GM21360 (cell line): ENCODE results near the gene ANTXRL.
"Not testable (repeated sequence)": the region's sequence is repeated elsewhere in the genome, so short reads cannot be mapped to it uniquely, and the experiment has no call there.

Experiments used
- ATAC-seq: cut with Tn5 transposase; IDR thresholded peaks from one replicate; pipeline ENCODE4 v1.9.1; 2021; ENCODE audit warnings: mild to moderate bottlenecking, moderate library complexity; ENCODE audit not compliant: unreplicated experiment

ANTXRL gene

DNA sequence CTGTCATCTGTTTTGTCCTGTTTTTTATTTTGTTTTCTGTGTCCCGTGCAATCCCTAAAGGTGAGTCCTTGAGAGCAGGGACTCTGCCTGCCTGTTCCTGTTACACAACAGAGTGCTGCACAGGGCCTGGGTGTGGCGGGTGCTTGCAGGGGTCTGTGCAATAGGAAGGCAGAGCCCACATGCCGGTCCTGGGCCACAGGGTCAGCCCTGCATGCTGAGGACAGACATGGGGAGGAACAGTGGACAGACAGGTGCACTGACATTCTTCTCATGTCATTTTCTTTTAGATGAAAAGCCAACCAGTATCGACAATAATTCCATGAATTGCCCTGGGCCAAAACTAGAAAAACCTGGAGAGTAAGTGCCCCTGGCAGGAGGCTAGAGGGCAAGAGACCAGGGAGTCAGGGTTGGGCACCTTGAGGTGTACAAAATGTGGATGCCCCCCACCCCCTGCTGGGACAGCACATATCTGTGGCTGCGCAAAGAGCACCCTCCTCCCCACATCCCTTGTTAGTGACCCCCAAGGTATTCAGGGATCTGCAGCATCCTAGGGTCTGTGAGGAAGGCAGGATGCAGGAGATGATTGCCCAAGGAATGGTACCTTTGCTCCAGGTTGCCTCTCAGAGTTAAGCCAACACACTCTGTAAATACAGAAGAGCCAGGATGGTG lies 19.9 kb downstream of the ANTXRL start:
- ATAC-seq, result no peak

DNA sequence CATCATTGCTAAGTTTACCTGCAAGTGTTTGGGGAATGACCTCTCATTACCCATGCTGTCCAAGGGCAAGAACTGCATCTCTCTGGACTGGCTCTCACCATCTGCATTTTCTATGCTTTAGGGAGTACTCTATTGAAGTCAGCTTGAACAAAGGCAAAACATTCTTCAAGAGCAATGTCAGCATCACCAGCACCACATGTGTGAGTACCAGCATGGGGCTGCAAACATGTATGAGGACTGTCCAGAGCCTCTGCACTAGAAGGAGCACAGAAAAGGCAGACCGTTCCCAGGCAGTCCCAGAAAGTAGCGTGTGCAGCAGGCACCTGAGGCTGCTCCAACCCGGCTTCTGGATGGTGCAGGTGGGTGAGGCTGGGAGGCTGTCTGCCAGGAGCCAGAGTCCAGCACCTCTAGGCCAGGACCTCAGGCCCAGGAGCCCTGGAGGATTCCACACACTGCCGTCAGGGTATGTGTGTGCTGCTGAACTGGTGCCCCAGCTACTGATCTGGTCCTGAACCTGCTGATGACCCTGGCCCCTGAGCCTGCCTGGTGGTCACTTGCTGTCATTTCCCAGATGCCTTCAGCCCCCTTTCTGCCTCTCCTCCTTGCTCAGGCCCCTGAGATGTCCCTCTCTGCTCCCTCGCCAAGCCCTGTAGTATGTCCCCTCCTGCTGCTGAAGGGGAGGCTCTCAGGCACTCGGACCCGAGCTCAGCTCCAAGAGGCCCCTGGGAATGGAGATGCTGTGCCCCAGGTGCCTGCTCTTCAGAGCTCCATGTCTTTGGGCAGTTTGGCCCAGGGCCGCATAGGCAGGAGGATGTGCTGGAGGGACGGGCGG lies 20.7 kb downstream of the ANTXRL start:
- ATAC-seq, result no peak

DNA sequence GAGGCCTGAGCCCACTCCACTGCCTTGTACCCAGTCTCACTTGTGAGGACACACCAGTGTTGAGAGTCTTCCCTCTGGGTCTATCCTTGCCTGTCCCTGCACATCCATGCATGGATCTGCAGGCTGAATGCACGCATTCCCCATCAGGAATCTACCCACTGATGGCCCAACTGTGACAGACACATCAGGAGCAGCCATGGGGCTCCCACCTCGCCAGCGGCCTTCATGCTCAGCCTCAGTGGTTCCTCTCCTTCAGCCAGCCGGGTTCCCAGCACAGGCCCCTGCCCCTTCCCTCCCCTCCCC lies 21.3 kb downstream of the ANTXRL start:
- no peak for ATAC-seq

DNA sequence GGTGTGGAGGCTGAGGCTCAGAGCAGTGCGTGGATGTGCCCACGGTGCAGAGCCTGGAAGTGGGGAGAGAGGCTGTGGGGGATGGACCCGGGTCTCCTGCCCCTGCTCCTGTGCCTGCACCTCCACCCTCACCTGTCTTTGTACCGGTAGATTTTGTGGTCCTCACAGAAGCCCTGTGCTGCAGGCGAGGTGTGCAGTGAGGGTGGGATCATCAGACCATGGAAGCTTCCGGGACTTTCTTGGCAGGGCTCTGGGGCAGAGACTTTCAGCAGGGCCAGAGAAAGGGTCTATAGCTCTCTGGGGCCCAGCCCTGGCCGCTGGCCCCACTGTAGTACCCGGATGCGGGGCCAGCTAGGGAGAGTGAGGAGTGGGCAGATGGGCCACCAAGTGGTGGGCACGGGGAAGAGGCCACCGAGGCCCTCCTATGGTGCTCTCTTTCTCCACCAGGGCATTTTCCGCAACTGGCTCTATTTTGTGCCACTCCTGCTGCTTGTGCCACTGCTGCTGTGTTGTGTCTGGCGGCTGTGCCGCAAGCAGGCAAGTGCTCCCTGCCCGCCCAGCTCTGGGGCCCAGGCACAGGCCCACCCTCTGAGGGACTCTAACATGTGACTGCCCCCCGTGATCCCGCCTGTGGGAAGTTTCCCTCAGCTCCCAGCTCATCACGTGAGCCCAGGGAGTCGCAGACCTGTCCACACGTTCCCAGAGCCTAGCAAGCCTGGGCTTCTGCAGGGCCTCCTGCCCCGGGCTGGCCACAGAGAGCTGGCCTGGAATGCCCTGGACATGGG lies 22.1 kb downstream of the ANTXRL start:
- no peak for ATAC-seq

DNA sequence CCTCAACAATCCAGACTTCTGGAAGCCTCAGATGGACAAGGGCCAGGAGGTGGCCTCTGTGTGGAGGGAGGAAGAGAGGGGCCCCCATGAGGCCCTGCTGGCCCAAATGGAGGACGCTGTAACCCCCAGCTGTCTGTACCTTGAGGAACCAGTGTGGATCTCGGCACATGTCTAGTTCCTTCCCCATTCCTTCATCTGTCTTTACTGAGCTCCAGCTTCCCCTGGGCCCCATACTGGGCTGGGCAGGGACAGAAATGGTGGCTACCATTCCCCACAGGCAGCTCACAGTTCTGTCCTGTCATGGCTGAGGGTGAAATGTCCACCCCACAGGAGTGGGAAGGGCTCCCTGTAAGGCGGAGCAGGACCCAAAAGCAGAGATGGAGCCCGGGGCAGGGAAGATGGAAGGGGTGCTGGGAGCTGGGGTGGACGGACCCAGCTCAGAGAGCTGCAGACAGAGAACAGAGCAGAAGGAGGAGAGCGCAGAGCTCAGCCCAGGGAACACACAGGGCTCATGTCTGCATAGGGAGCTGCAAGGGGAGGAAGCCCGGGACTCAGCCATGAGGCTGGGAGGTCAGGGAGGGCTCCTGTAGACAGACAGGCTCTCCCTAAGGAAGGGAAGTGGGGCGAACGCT lies 22.8 kb downstream of the ANTXRL start:
- ATAC-seq, result no peak

DNA sequence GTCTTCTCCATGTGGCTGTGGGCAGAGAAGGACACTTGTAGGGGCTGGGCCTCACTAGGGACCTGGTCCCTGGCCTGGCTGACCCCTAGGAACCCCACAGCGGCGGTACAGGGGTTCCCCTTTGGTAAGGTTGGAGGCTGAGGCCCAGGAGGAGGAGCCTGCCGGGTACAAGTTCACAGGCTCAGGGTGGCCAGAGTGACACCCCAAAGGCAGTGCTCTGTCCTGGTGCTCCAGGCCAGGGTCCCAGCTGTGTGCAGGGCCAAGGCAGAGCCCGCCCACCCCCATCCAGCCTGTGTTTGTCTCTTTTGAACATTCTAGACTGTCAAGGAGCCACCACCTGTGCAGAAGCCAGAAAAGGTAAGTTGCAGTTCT lies 23.3 kb downstream of the ANTXRL start:
- ATAC-seq, result no peak

DNA sequence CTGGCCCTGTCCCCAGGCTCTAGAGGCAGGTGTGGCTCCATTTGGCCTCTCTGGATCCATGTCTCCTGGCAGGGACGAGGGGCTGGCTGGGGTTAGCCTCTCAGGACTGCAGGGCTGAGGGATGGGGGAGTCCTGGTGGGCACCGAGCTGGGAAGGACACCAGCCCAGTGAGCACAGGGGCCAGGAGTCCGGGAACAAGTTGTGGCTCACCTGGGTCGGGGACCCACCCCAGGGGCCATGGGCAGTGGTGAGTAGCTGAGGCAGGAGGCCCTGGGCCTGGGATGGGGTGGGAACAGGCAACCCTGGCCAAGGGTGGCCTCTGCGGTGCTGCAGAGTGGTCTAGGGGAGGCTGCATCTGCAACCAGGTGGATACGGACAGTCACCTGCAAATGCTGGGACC lies 24.1 kb downstream of the ANTXRL start:
- no peak for ATAC-seq

DNA sequence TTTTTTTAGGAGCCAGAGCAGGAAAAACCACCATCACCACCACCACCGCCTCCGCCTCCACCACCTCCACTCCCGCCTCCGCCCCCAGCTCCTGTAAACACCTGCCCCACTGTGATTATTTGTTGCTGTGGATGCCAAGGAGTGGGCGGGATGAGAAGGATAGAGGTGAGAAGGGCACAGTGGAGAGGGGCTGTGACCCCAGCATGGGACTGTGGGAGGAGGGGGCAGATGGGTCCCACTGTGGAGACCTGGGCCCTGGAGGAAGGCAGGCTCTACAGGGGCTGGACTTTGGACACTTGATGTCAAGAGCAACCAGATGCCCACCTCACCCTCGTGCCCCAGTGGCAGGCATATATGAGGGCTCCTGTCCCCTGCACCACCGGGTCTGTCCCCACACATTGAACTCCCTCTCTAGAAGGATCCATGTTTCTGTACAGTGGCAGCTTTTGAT lies 24.7 kb downstream of the ANTXRL start:
- ATAC-seq, result no peak

DNA sequence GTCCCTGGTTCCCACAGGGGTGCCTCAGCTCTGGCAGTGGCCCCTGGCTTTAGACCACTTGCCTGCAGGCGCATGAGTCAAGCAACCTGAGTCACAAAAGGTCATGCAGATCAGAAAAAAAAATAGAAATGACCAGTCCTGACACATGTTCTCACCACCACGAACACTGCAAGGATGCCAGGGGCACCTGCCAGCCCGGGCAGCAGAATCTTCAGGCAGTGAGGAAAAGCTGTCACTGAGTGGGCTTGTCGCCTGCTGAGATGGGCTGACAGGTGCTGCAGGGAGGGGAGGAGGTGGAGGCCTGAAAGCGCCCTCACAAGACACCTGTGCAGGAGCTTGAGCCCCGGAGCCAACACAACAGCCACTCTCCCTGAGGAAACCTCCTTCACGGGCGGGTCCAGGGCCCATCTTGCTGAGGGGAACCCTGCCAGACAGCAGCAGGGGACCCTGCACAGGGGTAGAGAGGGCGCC lies 25.2 kb downstream of the ANTXRL start:
- not testable (repeated sequence) for ATAC-seq

DNA sequence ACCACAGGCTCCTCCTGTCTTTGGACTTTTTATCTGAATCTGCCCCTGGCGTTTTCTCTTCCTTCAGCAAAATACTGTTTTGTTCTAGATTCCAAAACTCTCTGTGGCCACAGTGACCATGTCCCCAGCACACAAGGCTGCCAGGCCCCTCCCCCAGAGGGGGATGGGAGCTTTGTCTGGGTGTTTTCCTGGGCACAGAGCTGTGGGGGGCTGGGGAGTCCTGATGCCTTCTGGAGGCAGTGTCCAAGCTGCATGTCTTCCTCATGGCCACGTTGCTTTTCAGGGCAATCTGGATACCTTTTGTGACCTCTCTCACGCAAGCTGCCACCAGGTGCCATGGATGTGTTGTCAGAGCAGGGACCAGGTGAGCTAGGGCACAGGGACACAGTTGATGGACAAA lies 26.2 kb downstream of the ANTXRL start:
- no peak for ATAC-seq

DNA sequence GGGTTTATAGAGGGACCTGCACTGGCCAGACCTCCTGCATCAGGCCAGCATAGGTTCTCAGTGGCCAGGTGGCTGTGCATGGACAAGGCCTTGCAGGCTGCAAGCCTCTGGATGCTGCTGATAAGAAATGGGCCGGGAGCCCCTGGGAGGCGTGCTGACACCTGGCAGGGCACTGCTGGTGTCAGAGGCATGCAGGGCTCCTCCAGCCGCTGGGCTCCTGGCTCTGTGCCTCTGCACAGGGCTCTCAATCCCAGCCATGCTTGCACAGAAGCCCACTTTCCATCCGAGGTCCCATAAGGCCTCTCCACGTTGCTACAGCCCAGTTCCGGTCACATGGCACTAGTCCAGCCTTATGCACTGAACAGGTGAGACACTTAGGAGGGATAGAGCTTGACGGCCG lies 27.3 kb downstream of the ANTXRL start:
- ATAC-seq, result no peak

DNA sequence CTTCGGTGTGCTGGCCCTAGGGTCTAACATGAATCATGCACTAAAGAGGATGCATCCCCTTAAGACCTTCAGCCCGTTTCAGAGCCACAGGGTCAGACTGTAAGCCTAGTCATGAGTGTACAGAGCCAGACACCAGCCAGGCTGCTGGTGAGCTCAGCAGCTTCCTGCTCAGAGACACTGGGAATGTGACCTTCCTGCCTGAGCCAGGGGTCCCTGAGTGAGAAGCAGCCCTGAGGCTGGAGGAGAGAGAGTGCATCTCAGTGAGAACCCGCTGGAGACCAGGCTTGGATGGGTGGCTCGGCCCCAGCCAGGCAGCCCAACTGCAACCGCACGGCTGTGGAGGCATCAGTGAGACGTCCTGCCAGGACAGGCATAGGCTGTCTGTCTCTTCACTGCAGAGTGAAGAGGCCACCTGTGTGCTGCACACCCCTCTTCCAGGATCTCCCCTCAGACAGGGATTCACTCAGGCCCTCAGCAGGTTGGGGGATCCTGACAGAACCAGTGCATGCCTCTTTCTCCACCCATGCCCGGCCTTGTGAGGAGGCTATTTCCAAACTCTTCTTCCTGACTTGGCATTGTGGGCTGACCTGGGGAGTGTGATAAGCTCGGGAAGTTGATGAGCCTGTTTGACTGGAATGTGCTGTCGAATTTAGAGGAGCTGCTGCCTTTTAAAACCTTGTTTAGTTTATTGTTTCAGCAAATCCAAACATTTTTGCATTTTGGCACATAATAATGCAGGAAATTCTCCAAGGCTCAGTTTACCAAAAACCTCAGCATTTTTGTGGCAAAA lies 28.5 kb downstream of the ANTXRL start:
- not testable (repeated sequence) for ATAC-seq

DNA sequence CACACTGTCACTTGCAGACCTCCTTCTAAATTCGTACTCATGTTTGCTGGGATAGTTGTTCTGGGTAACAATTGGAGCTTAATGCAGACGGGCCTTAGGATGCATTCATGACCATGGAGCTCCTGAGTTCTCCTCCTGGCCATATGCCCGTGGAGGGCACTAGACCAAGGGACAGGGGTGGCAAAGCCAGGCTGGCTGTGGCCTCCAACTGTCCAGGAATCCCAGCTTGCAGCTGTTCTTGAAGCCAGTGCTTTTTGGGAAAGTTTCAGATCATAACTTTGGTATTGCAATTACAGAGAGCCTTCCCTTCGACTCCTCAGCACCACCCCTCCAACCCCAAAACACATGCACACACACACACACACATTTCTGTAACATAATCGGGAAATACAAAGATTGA lies 30.6 kb downstream of the ANTXRL start:
- no peak for ATAC-seq

DNA sequence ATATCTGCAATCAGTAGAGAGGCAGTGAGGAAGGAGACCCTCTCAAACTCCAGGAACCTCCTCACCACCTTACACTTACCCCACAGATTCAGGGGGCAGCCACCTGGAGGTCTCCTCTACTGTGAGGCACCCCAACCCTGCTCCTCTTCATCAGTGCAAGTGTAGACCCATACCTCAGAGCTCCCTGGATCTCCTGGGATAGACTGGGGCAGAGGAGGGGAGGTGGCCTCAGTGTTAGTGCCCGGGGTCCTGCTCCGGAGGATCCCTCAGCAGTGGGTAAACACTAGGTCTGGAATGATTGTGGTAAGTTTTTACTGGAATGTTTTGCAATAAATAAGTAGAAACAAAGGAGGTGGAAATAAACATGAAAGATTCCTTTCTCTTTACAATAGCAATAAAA lies 31.1 kb downstream of the ANTXRL start:
- ATAC-seq, result no peak

DNA sequence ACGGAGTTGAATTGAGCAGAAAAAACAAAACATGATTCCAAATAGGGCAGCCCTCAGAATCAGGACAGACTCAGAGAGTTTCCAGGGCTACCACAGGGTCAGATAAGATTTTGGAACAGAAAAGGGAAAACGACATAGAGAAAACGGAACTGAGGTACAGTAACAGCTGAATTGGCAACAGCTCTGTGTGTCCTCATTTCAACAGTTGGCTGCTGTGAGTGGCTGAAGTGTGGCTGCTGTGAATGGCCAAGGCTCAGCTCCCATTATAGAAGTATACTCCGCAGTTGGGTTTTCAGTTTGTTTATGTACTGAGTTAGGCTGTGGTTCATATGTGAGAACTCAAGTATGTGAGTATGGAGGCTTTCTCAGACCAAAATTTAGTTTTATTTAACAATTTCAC lies 32.0 kb downstream of the ANTXRL start:
- ATAC-seq, result no peak

DNA sequence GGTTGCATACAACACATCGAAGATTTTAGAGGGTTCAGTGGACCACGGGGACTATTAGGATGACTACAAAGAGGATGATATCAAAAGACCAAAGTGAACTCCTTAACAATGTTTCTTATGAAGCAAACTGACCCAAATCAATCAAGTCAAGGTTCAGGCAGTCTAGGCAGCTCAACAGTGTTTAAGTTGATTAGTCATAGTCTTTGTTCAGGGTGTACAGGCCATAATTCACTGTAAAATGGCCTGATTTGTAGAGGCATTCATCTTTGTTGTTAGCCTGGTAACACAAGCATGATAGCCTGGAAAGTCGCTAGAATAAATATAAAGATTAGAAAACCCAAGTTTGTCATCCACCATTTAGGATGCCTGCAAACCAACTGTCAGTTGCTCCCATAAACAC lies 32.6 kb downstream of the ANTXRL start:
- ATAC-seq, result no peak

DNA sequence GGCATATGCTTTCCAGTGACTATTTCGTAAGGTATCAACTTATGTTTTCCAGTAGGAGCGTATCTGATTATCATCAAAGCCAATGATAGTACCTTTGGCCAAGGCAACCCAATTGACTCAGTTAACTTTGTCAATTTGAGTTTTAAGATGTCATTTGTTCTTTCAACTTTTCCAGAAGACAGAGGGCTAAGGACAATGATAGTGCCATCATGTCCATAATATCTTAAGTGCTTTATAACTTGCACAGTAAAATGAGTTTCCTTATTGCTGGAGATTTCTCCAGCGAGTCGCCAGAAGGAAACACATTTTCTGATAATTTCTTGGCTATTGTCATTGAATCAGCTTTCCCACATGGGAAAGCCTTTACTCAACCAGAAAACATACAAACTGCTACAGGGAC lies 35.0 kb downstream of the ANTXRL start:
- ATAC-seq, result no peak

DNA sequence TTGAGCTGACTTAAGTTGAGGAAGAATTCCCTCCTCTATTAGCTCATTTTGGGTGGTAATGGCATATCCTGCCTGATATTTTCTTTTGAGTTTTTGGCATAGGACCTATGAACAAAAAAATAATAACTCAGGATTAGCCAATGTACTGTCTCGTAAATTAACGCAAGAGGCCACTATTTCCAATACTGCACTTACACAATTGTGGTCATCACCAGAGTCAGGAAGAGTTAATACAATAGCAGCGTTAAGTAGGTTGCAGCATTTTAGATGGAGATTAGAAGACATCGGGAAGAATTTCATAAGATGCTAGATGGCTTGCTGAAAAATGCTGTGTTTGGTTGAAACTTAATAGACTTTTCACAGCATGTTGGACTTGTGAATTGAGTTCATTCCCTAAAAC lies 36.4 kb downstream of the ANTXRL start:
- ATAC-seq, result no peak

DNA sequence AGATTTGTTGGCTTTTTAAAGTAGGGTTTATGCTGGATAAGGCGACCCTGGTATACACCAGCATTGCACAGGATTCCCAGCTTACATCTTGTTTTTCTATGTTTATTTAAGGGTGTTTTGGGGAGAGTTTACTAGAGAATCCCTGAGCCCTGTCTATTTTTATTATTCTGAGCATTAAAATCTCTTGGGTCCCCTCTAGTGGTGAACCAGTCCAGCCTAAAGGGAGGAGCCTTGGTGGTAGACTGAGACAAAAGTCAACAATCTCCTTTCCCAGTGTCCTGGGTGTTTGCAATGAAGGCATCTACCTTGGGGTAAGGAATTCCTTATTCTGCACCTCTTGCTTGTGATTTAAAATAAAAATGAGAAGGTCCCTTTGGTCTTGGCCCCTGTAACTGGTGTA lies 38.2 kb downstream of the ANTXRL start:
- no peak for ATAC-seq

DNA sequence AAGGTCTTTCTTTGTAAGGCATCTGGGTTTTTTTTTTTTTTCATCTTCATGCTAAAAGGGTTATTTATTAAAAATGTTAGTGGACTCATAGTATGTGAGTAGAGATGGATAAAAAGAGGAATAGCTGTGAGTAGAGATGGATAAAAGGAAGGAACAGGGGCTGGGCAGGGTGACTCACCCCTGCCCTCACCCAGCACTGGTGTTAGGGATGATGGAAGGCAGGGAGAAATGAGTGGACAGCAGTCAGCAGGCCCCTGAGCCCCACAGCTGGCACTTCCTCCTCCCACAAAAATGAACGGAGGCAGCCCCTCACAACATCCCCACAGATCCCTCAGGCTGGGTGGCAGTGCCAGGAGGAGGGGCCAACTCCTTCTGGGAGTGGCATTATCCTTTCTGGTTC lies 39.3 kb downstream of the ANTXRL start:
- ATAC-seq, result no peak

DNA sequence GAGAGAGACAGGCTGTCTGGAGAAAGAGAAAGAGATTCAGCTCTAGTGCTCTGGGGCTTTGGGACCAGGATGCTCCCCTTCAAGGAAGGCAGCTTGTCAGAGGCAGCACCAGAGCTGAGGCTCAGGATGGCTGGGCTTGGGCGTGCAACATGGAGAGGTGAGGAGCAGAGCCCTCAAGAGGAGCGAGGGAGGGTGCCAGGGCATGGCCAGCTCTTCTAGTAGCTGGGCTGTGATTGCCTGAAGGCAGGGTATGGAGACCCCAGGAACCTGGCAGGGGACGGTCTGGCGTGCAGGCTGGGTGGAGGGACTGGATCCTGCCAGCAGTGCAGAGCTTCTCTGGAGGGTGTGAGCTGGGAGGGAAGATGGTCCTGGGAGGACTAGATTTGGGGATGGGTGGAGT lies 40.2 kb downstream of the ANTXRL start:
- no peak for ATAC-seq
